Stomach smooth muscle (tissue), 2 donors: ENCODE measurements around the gene RARG.

Source experiments
- H3K27ac ChIP-seq: one replicate; pipeline ENCODE4 v1.7.0; 2013; ENCODE audit warnings: mild to moderate bottlenecking, low read length, inconsistent platforms
- H3K27me3 ChIP-seq, 2 donors: one replicate each; pipeline ENCODE4 v1.7.0; 2013; ENCODE audit warnings: low read length in 2 of 2; ENCODE audit not compliant: insufficient read depth in 2 of 2, control insufficient read depth in 1 of 2
- H3K36me3 ChIP-seq, 2 donors: one replicate each; pipeline ENCODE4 v1.7.0; 2013; ENCODE audit warnings: low read length in 2 of 2; ENCODE audit not compliant: control insufficient read depth in 2 of 2, insufficient read depth in 2 of 2
- H3K4me1 ChIP-seq: one replicate; pipeline ENCODE4 v1.7.0; 2013; ENCODE audit warnings: low read length; ENCODE audit not compliant: control insufficient read depth, insufficient read depth
- H3K4me3 ChIP-seq, 2 donors: one replicate each; pipeline ENCODE4 v1.7.0; 2013; ENCODE audit warnings: low read length in 2 of 2
- H3K9ac ChIP-seq, 2 donors: one replicate each; pipeline ENCODE4 v1.7.0; 2013; ENCODE audit warnings: low read length in 2 of 2, mild to moderate bottlenecking in 1 of 2
- H3K9me3 ChIP-seq, 2 donors: one replicate each; pipeline ENCODE4 v1.7.0; 2013; ENCODE audit warnings: low read length in 2 of 2; ENCODE audit not compliant: control insufficient read depth in 2 of 2
- donor health status: healthy.
- donor health status: Pancreatic carcinoma.

The RARG gene

GRCh38 chr12:53215497-53215896 lies 16.5 kb downstream of the RARG start:
- Histone ChIP-seq H3K27me3 (no peaks in the 10 kb centered on the region), H3K27ac (peak overlapping the region; percentile 24), H3K36me3 (peaks cover 41 to 46% of the 10 kb centered on the region in 2 donors), H3K4me1 (peaks cover 56% of the 10 kb centered on the region), H3K4me3 (no peak overlapping the region), H3K9ac (no peak overlapping the region), H3K9me3 (no peaks in the 10 kb centered on the region)

GRCh38 chr12:53214687-53215455 lies 17.1 kb downstream of the RARG start:
- H3K27ac ChIP-seq = peak overlapping the region; percentile 24
- no peaks in the 10 kb centered on the region for H3K27me3 ChIP-seq
- peaks cover 53% of the 10 kb centered on the region for H3K4me1 ChIP-seq
- no peak overlapping the region for H3K4me3 ChIP-seq
- H3K9me3 ChIP-seq = no peaks in the 10 kb centered on the region
- no peak overlapping the region for H3K9ac ChIP-seq
- peaks cover 45 to 49% of the 10 kb centered on the region in 2 donors for H3K36me3 ChIP-seq

DNA sequence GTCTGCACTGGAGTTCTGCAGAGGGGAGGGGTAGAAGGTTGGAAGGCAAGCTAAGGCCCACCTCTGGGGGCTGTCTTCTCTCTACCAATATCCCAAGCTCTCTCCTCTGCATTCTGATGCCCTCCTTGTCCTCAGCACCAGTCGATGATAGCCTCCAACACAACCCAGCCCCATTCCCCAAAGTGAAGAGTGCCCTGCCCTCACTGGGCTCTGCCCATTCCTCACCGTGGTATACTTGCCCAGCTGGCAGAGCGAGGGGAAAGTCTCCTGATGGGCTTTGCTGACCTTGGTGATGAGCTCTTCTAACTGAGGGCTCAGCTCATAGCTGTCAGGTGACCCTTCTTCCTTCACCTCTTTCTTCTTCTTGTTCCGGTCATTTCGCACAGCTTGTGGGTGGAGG lies 17.8 kb downstream of the RARG start:
- Histone ChIP-seq H3K4me1 (peaks cover 50% of the 10 kb centered on the region), H3K27ac (no peak overlapping the region), H3K9me3 (no peaks in the 10 kb centered on the region), H3K36me3 (peaks cover 45 to 49% of the 10 kb centered on the region in 2 donors), H3K4me3 (no peak overlapping the region), H3K9ac (no peak overlapping the region), H3K27me3 (no peaks in the 10 kb centered on the region)

- Histone ChIP-seq H3K9me3 (no peaks in the 10 kb centered on the region), H3K27ac (no peak overlapping the region), H3K36me3 (peaks cover 45 to 49% of the 10 kb centered on the region in 2 donors), H3K4me3 (peak overlapping the region in 1 of 2 donors; percentile 8), H3K4me1 (peaks cover 52% of the 10 kb centered on the region), H3K27me3 (no peaks in the 10 kb centered on the region), H3K9ac (no peak overlapping the region)
These were observed 18.7 kb downstream of the RARG start for GRCh38 chr12:53213348-53213747.

GRCh38 chr12:53212931-53213330 lies 19.1 kb downstream of the RARG start:
- no peak overlapping the region for H3K4me3 ChIP-seq
- H3K27ac ChIP-seq = no peak overlapping the region
- peaks cover 50% of the 10 kb centered on the region for H3K4me1 ChIP-seq
- peaks cover 45 to 49% of the 10 kb centered on the region in 2 donors for H3K36me3 ChIP-seq
- H3K9me3 ChIP-seq = no peaks in the 10 kb centered on the region
- H3K9ac ChIP-seq = no peak overlapping the region
- no peaks in the 10 kb centered on the region for H3K27me3 ChIP-seq

- H3K9ac ChIP-seq = no peak overlapping the region
- H3K36me3 ChIP-seq = peaks cover 45 to 49% of the 10 kb centered on the region in 2 donors
- H3K4me1 ChIP-seq = peaks cover 41% of the 10 kb centered on the region
- H3K4me3 ChIP-seq = no peak overlapping the region
- no peaks in the 10 kb centered on the region for H3K9me3 ChIP-seq
- H3K27ac ChIP-seq = no peak overlapping the region
- no peaks in the 10 kb centered on the region for H3K27me3 ChIP-seq
These were observed 20.3 kb downstream of the RARG start for GRCh38 chr12:53211476-53212381.

GRCh38 chr12:53210843-53211242 lies 21.2 kb downstream of the RARG start:
- no peak overlapping the region for H3K4me3 ChIP-seq
- peaks cover 43 to 49% of the 10 kb centered on the region in 2 donors for H3K36me3 ChIP-seq
- no peak overlapping the region for H3K9ac ChIP-seq
- no peaks in the 10 kb centered on the region for H3K27me3 ChIP-seq
- no peaks in the 10 kb centered on the region for H3K9me3 ChIP-seq
- H3K27ac ChIP-seq = no peak overlapping the region
- H3K4me1 ChIP-seq = peaks cover 33% of the 10 kb centered on the region

DNA sequence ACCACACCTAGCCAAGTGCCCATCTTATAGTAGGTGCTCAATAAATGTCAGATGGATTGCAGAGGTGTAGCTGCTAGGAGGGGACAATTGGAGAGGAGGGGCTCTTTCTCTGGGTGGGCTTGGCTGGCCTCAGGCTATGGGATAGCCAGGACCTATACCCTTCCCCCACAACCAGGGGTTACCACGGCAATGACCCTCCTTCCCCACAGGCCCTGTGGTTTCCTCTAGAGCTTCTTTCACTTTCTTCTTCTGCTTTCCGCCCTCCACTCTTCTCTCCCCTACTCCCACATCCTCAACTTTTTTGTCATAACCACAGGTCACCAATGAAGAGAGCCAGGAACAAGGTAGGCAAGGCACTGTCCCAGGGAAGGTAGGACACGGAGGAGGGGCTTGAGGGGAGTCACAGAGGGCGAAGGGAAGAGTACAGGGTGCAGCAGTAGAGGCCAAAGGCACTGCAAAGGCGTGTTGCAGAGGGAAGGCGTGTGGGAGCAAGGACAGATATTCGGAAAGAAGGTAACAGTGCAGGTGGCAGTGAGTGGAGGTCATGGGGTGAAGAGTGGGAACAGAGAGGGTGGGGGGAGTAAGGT lies 23.0 kb downstream of the RARG start:
- Histone ChIP-seq H3K27me3 (no peaks in the 10 kb centered on the region), H3K4me1 (peaks cover 16% of the 10 kb centered on the region), H3K4me3 (no peak overlapping the region), H3K9me3 (no peaks in the 10 kb centered on the region), H3K9ac (no peak overlapping the region), H3K36me3 (peaks cover 31 to 36% of the 10 kb centered on the region in 2 donors), H3K27ac (no peak overlapping the region)

DNA sequence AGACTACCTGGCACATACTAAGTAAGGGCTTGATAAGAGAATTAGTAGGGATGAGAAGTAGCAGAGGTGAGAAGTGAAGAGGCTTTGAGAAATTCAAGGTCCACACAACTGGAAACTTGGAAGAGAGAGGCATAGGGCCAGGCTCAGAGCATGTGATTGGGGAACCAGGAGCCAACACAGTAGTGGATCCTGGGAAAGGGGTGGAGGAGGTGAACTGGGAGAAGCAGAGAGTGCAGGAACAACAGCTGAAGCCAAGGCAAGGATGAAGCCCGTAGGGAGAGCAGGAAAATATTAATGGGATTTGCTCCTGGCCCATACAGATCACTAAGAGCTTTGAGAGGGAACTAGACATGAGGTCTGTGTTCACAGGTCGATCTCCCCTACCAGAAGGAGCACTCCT lies 23.6 kb downstream of the RARG start:
- no peaks in the 10 kb centered on the region for H3K27me3 ChIP-seq
- no peak overlapping the region for H3K4me3 ChIP-seq
- H3K27ac ChIP-seq = no peak overlapping the region
- peaks cover 26 to 31% of the 10 kb centered on the region in 2 donors for H3K36me3 ChIP-seq
- no peaks in the 10 kb centered on the region for H3K9me3 ChIP-seq
- peaks cover 11% of the 10 kb centered on the region for H3K4me1 ChIP-seq
- no peak overlapping the region for H3K9ac ChIP-seq

GRCh38 chr12:53207042-53207441 lies 25.0 kb downstream of the RARG start, which contains the start of gene ITGB7:
ITGB7 (minus strand) TSS chr12:53207251; CDS start chr12:53200443, 6,808 bp downstream.
- Histone ChIP-seq H3K36me3 (peaks cover 14 to 18% of the 10 kb centered on the region in 2 donors), H3K4me3 (no peak within 1 kb of the TSS), H3K9me3 (no peaks in the 10 kb centered on the region), H3K27ac (no peak within 1 kb of the TSS), H3K4me1 (peaks cover 7% of the 10 kb centered on the region), H3K9ac (peak within 1 kb of the TSS in 1 of 2 donors; percentile 20), H3K27me3 (no peaks in the 10 kb centered on the region)
